ENCODE measurements around the gene TOM1.

- TF ChIP-seq CTCF (IDR thresholded peaks at IDR 0.05; ENCODE audit: low read depth, low read length, missing input control) (no peak), REST (IDR thresholded peaks at IDR 0.05) (no peak)
These were observed 41.3 kb upstream of the TOM1 start for GRCh38 chr22:35258191-35258988.

Measured in liver (tissue), 2 donors.